Esophagus squamous epithelium (tissue), 4 donors: Measurements from ENCODE around the gene RAPGEF1.

Experiments used
- POLR2A ChIP-seq, 4 donors: fragments of 450-650 bp; IDR thresholded peaks; one replicate each; pipeline ENCODE4 v1.6.1; 2017; ENCODE audit warnings: antibody characterized with exemption in 4 of 4, mild to moderate bottlenecking in 4 of 4, moderate library complexity in 3 of 4
- TF ChIP-seq, protein P1 (sequence below), 6 experiments: fragments of 450-650 bp in 4 of 6; fragments of 200-600 bp in 2 of 6; sonication (generic) in 2 of 6; IDR thresholded peaks; one replicate each; pipeline ENCODE4 v1.5.1; 2016 to 2019; ENCODE audit warnings: antibody characterized with exemption in 6 of 6, mild to moderate bottlenecking in 4 of 6, moderate library complexity in 4 of 6

DNA sequence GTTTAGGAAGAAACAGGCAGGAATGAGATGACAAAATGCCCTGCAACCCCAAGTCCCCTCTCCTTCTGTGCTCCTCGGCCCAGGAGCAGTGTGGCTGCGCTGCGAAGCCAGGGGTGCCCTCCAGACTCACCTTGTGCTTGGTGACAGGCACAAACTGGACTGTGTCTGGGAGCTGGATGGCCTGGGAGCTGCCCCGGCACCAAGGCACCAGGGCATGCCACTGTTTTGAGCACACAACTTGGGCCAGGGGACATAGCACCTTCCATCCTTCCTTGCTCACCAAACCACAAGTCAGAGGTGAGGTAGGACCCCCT lies 143.5 kb downstream of the RAPGEF1 start:
- TF ChIP-seq POLR2A (IDR thresholded peaks at IDR 0.05): no peak
- TF ChIP-seq, protein P1, sequence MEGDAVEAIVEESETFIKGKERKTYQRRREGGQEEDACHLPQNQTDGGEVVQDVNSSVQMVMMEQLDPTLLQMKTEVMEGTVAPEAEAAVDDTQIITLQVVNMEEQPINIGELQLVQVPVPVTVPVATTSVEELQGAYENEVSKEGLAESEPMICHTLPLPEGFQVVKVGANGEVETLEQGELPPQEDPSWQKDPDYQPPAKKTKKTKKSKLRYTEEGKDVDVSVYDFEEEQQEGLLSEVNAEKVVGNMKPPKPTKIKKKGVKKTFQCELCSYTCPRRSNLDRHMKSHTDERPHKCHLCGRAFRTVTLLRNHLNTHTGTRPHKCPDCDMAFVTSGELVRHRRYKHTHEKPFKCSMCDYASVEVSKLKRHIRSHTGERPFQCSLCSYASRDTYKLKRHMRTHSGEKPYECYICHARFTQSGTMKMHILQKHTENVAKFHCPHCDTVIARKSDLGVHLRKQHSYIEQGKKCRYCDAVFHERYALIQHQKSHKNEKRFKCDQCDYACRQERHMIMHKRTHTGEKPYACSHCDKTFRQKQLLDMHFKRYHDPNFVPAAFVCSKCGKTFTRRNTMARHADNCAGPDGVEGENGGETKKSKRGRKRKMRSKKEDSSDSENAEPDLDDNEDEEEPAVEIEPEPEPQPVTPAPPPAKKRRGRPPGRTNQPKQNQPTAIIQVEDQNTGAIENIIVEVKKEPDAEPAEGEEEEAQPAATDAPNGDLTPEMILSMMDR (IDR thresholded peaks at IDR 0.05): no peak
